Ectodermal cell (in vitro differentiated cells): Measurements from ENCODE around the gene MIEF2.

Source experiments
- H3K27ac ChIP-seq: 2 replicates; pipeline ENCODE4 v1.7.0; 2013; ENCODE audit warnings: mild to moderate bottlenecking, low read depth, low read length; ENCODE audit not compliant: insufficient read depth, poor library complexity, severe bottlenecking
- H3K27me3 ChIP-seq: 2 replicates; pipeline ENCODE4 v1.7.0; 2013; ENCODE audit warnings: mild to moderate bottlenecking, low read length; ENCODE audit not compliant: insufficient read depth, control insufficient read depth, poor library complexity, severe bottlenecking
- H3K36me3 ChIP-seq: one replicate; pipeline ENCODE4 v1.7.0; 2013; ENCODE audit warnings: low read length; ENCODE audit not compliant: control insufficient read depth, insufficient read depth
- H3K4me1 ChIP-seq: one replicate; pipeline ENCODE4 v1.7.0; 2013; ENCODE audit warnings: low read length; ENCODE audit not compliant: control insufficient read depth, insufficient read depth
- H3K4me3 ChIP-seq: 2 replicates; pipeline ENCODE4 v1.7.0; 2013; ENCODE audit warnings: low read depth, low read length, control low read depth; ENCODE audit not compliant: insufficient read depth
- H3K9me3 ChIP-seq: 2 replicates; pipeline ENCODE4 v1.7.0; 2013; ENCODE audit warnings: mild to moderate bottlenecking, low read length, moderate library complexity; ENCODE audit not compliant: control insufficient read depth
- WGBS, 2 experiments: methylation state at CpG; one replicate each; pipeline ENCODE4 v1.1.7; 2013; ENCODE audit warnings: missing lambda C conversion rate in 2 of 2; 5-methylcytosine and 5-hydroxymethylcytosine counted together

The MIEF2 gene

GRCh38 chr17:18247613-18248001 is 12.9 kb upstream of the MIEF2 start:
- peaks cover 37% of the 10 kb centered on the region for H3K36me3 ChIP-seq

GRCh38 chr17:18248300-18248731 is 12.1 kb upstream of the MIEF2 start:
- Histone ChIP-seq H3K4me1 (peaks cover 6% of the 10 kb centered on the region), H3K4me3 (no peak overlapping the region), H3K9me3 (no peaks in the 10 kb centered on the region), H3K27ac (no peak overlapping the region), H3K27me3 (no peaks in the 10 kb centered on the region), H3K36me3 (peaks cover 42% of the 10 kb centered on the region)
- 66 to 69% methylated on average over 9 of the region's 9 CpGs for WGBS, 2 experiments

More at GRCh38 chr17:18247613-18248001, 12.9 kb upstream of the MIEF2 start:
- Histone ChIP-seq H3K4me3 (no peak overlapping the region), H3K27me3 (no peaks in the 10 kb centered on the region), H3K4me1 (peaks cover 6% of the 10 kb centered on the region), H3K27ac (no peak overlapping the region), H3K9me3 (no peaks in the 10 kb centered on the region)
- 92 to 94% methylated on average over 30 of the region's 30 CpGs for WGBS, 2 experiments

GRCh38 chr17:18248811-18249210 is 11.7 kb upstream of the MIEF2 start:
- H3K27ac ChIP-seq = no peak overlapping the region
- peaks cover 42% of the 10 kb centered on the region for H3K36me3 ChIP-seq
- WGBS, 2 experiments = 94 to 96% methylated on average over 7 of the region's 7 CpGs
- no peak overlapping the region for H3K4me3 ChIP-seq
- H3K9me3 ChIP-seq = no peaks in the 10 kb centered on the region
- no peaks in the 10 kb centered on the region for H3K27me3 ChIP-seq
- H3K4me1 ChIP-seq = peaks cover 6% of the 10 kb centered on the region

GRCh38 chr17:18250259-18250658 is 10.2 kb upstream of the MIEF2 start:
- Histone ChIP-seq H3K27ac (no peak overlapping the region), H3K27me3 (no peaks in the 10 kb centered on the region), H3K36me3 (peaks cover 48% of the 10 kb centered on the region), H3K4me1 (peaks cover 6% of the 10 kb centered on the region), H3K9me3 (no peaks in the 10 kb centered on the region), H3K4me3 (no peak overlapping the region)
- WGBS, 2 experiments = 94 to 96% methylated on average over 9 of the region's 9 CpGs

- H3K27ac ChIP-seq = no peak overlapping the region
- H3K4me1 ChIP-seq = peaks cover 6% of the 10 kb centered on the region
- H3K4me3 ChIP-seq = no peak overlapping the region
- H3K9me3 ChIP-seq = no peaks in the 10 kb centered on the region
- 96 to 97% methylated on average over 14 of the region's 14 CpGs for WGBS, 2 experiments
- no peaks in the 10 kb centered on the region for H3K27me3 ChIP-seq
- H3K36me3 ChIP-seq = peaks cover 45% of the 10 kb centered on the region
Observed at GRCh38 chr17:18250708-18251107, 9.8 kb upstream of the MIEF2 start.

GRCh38 chr17:18251204-18251603 is 9.3 kb upstream of the MIEF2 start:
- WGBS, 2 experiments = 94% methylated on average over 15 of the region's 15 CpGs
- Histone ChIP-seq H3K27me3 (no peaks in the 10 kb centered on the region), H3K27ac (no peak overlapping the region), H3K9me3 (no peaks in the 10 kb centered on the region), H3K36me3 (peaks cover 40% of the 10 kb centered on the region), H3K4me1 (peaks cover 6% of the 10 kb centered on the region), H3K4me3 (no peak overlapping the region)

- Histone ChIP-seq H3K4me3 (no peak overlapping the region), H3K4me1 (peaks cover 9% of the 10 kb centered on the region), H3K36me3 (peaks cover 36% of the 10 kb centered on the region), H3K27ac (no peak overlapping the region), H3K27me3 (no peaks in the 10 kb centered on the region), H3K9me3 (no peaks in the 10 kb centered on the region)
- 92 to 94% methylated on average over 4 to 5 of the region's 5 CpGs for WGBS, 2 experiments
Observed at GRCh38 chr17:18252160-18252559, 8.3 kb upstream of the MIEF2 start.

- no peaks in the 10 kb centered on the region for H3K27me3 ChIP-seq
- H3K4me1 ChIP-seq = peaks cover 9% of the 10 kb centered on the region
- no peak overlapping the region for H3K27ac ChIP-seq
- 91 to 93% methylated on average over 16 of the region's 16 CpGs for WGBS, 2 experiments
- no peaks in the 10 kb centered on the region for H3K9me3 ChIP-seq
- H3K36me3 ChIP-seq = peaks cover 36% of the 10 kb centered on the region
- H3K4me3 ChIP-seq = no peak overlapping the region
Observed at GRCh38 chr17:18253187-18253884, 7.1 kb upstream of the MIEF2 start.

- H3K36me3 ChIP-seq = peaks cover 36% of the 10 kb centered on the region
- H3K9me3 ChIP-seq = no peaks in the 10 kb centered on the region
- no peak overlapping the region for H3K27ac ChIP-seq
- H3K4me1 ChIP-seq = peaks cover 9% of the 10 kb centered on the region
- no peak overlapping the region for H3K4me3 ChIP-seq
- no peaks in the 10 kb centered on the region for H3K27me3 ChIP-seq
- WGBS, 2 experiments = 95 to 96% methylated on average over 27 of the region's 27 CpGs
Observed at GRCh38 chr17:18253947-18254821, 6.3 kb upstream of the MIEF2 start.

- Histone ChIP-seq H3K36me3 (peaks cover 36% of the 10 kb centered on the region), H3K27me3 (no peaks in the 10 kb centered on the region)
- 92 to 93% methylated on average over 8 of the region's 8 CpGs for WGBS, 2 experiments
Observed at GRCh38 chr17:18254888-18255649, 5.4 kb upstream of the MIEF2 start.

More at GRCh38 chr17:18254888-18255649, 5.4 kb upstream of the MIEF2 start:
- H3K4me1 ChIP-seq = peaks cover 9% of the 10 kb centered on the region
- H3K27ac ChIP-seq = no peak overlapping the region
- H3K4me3 ChIP-seq = no peak overlapping the region
- H3K9me3 ChIP-seq = no peaks in the 10 kb centered on the region
